Neural cell (in vitro differentiated cells): ENCODE measurements around the gene ZPLD1. TPM values are rescaled to one million over a fixed set of nuclear protein-coding genes. Genes with fewer than 3 reads are reported as not detected.

Experiments
- H2AFZ ChIP-seq: fragments of 200-600, 300-800 bp; sonication (generic), shearing (Covaris generic); 2 replicates; pipeline ENCODE4 v1.6.0; 2014; ENCODE audit warnings: low read depth, mild to moderate bottlenecking, antibody characterized with exemption, low read length, moderate library complexity
- H3F3A ChIP-seq: fragments of 200-600 bp; shearing (Covaris generic); 2 replicates; pipeline ENCODE4 v1.6.1; 2016; ENCODE audit warnings: mild to moderate bottlenecking, moderate library complexity, mixed read lengths, antibody characterized with exemption, low read length; ENCODE audit not compliant: insufficient read depth, poor library complexity, severe bottlenecking
- H3K27ac ChIP-seq: fragments of 200-600, 300-800 bp; sonication (generic), shearing (Covaris generic); 2 replicates; pipeline ENCODE4 v1.5.1; 2014; ENCODE audit warnings: mild to moderate bottlenecking, low read length, moderate library complexity
- H3K27me3 ChIP-seq: fragments of 300-800, 200-600 bp; sonication (generic), shearing (Covaris generic); 2 replicates; pipeline ENCODE4 v1.6.0; 2014; ENCODE audit warnings: mild to moderate bottlenecking, low read depth, low read length, moderate library complexity; ENCODE audit not compliant: insufficient read depth
- H3K36me3 ChIP-seq: fragments of 300-800, 200-600 bp; sonication (generic), shearing (Covaris generic); 2 replicates; pipeline ENCODE4 v1.5.1; 2014; ENCODE audit warnings: mild to moderate bottlenecking, antibody characterized with exemption, low read length, moderate library complexity; ENCODE audit not compliant: insufficient read depth
- H3K4me2 ChIP-seq: fragments of 300-800, 200-600 bp; sonication (generic), shearing (Covaris generic); 2 replicates; pipeline ENCODE4 v1.6.0; 2014; ENCODE audit warnings: mild to moderate bottlenecking, low read length
- H3K4me3 ChIP-seq: fragments of 300-800, 200-600 bp; sonication (generic), shearing (Covaris generic); 2 replicates; pipeline ENCODE4 v1.5.1; 2014; ENCODE audit warnings: mild to moderate bottlenecking, low read length, moderate library complexity
- H3K79me2 ChIP-seq: fragments of 200-600 bp; shearing (Covaris generic); replicated peaks from 2 replicates; pipeline ENCODE4 v1.6.0; 2014; ENCODE audit warnings: mild to moderate bottlenecking, low read length, moderate library complexity; ENCODE audit not compliant: insufficient read depth
- H3K9ac ChIP-seq: fragments of 300-800, 200-600 bp; sonication (generic), shearing (Covaris generic); 2 replicates; pipeline ENCODE4 v1.6.1; 2016; ENCODE audit warnings: mild to moderate bottlenecking, low read length, mixed read lengths
- H3K9me2 ChIP-seq: fragments of 200-600 bp; shearing (Covaris generic); 2 replicates; pipeline ENCODE4 v1.6.1; 2016; ENCODE audit warnings: mild to moderate bottlenecking, low read length, mixed read lengths; ENCODE audit not compliant: insufficient read depth
- H3K9me3 ChIP-seq: fragments of 200-600, 300-800 bp; sonication (generic), shearing (Covaris generic); 2 replicates; pipeline ENCODE4 v1.6.1; 2016; ENCODE audit warnings: mild to moderate bottlenecking, mixed run types, low read length, moderate library complexity, mixed read lengths
- H4K20me1 ChIP-seq: fragments of 200-600 bp; shearing (Covaris generic); 2 replicates; pipeline ENCODE4 v1.6.1; 2016; ENCODE audit warnings: mild to moderate bottlenecking, mixed run types; ENCODE audit not compliant: insufficient read depth
- CTCF ChIP-seq: fragments of 450-650 bp; IDR thresholded peaks from 2 replicates; pipeline ENCODE4 v1.5.1; 2014; ENCODE audit warnings: antibody characterized with exemption, mild to moderate bottlenecking, moderate library complexity; ENCODE audit not compliant: poor library complexity, severe bottlenecking
- EP300 ChIP-seq: fragments of 450-650 bp; conservative IDR thresholded peaks from 2 replicates; pipeline ENCODE4 v1.6.1; 2014; ENCODE audit warnings: antibody characterized with exemption, mild to moderate bottlenecking, moderate library complexity; ENCODE audit not compliant: poor library complexity, severe bottlenecking
- EZH2 ChIP-seq: fragments of 200-600, 300-800 bp; shearing (Covaris generic), sonication (generic); IDR thresholded peaks from 2 replicates; pipeline ENCODE4 v1.6.1; 2014; ENCODE audit warnings: antibody characterized with exemption, low read length, borderline replicate concordance, mild to moderate bottlenecking; ENCODE audit not compliant: insufficient read depth, poor library complexity, severe bottlenecking
- MXI1 ChIP-seq: fragments of 450-650 bp; conservative IDR thresholded peaks from 2 replicates; pipeline ENCODE4 v1.6.1; 2014; ENCODE audit warnings: antibody characterized with exemption, mild to moderate bottlenecking; ENCODE audit not compliant: poor library complexity, severe bottlenecking
- POLR2AphosphoS5 ChIP-seq: IDR thresholded peaks from 2 replicates; pipeline ENCODE4 v1.6.1; 2012
- RAD21 ChIP-seq: fragments of 450-650 bp; conservative IDR thresholded peaks from 2 replicates; pipeline ENCODE4 v1.6.1; 2014; ENCODE audit warnings: antibody characterized with exemption, mild to moderate bottlenecking, moderate library complexity
- REST ChIP-seq: IDR thresholded peaks from 2 replicates; pipeline ENCODE4 v1.6.1; 2012; ENCODE audit warnings: borderline replicate concordance
- SMC3 ChIP-seq: fragments of 450-650 bp; conservative IDR thresholded peaks from 2 replicates; pipeline ENCODE4 v1.6.1; 2014; ENCODE audit warnings: antibody characterized with exemption, mild to moderate bottlenecking, moderate library complexity; ENCODE audit not compliant: poor library complexity
- TAF1 ChIP-seq: IDR thresholded peaks from 2 replicates; pipeline ENCODE4 v1.6.1; 2012; ENCODE audit warnings: low read depth
- polyA plus RNA-seq: library from polyadenylated mRNA; depleted of rRNA; stranded (reverse); fragments of >200 nt; gene quantifications from 2 replicates; pipeline ENCODE4 v1.2.3, GENCODE V29; 2014

Gene ZPLD1
- polyA plus RNA-seq, 1 donor from 2014 or later: not detected

GRCh38 chr3:102390916-102391315 lies 43.9 kb upstream of the ZPLD1 start:
- Histone ChIP-seq H3K9me3 (no peaks in the 10 kb centered on the region), H3K27ac (no peak overlapping the region), H3F3A (no peaks in the 10 kb centered on the region), H3K36me3 (no peaks in the 10 kb centered on the region), H3K4me2 (no peak overlapping the region), H3K9me2 (no peaks in the 10 kb centered on the region), H3K27me3 (no peaks in the 10 kb centered on the region), H2AFZ (no peak overlapping the region), H3K9ac (no peak overlapping the region), H3K4me3 (no peak overlapping the region), H3K79me2 (no peaks in the 10 kb centered on the region), H4K20me1 (no peaks in the 10 kb centered on the region)
- no peak for TF ChIP-seq RAD21
- TF ChIP-seq SMC3: no peak
- no peak for TF ChIP-seq TAF1
- TF ChIP-seq POLR2AphosphoS5: no peak
- no peak for TF ChIP-seq MXI1
- no peak for TF ChIP-seq EZH2
- no peak for TF ChIP-seq EP300
- TF ChIP-seq REST: no peak
- TF ChIP-seq CTCF: no peak

- TF ChIP-seq EP300: no peak
- no peak for TF ChIP-seq EZH2
- no peak for TF ChIP-seq TAF1
- TF ChIP-seq RAD21: no peak
- no peak for TF ChIP-seq MXI1
- TF ChIP-seq POLR2AphosphoS5: no peak
- no peak for TF ChIP-seq SMC3
- no peak for TF ChIP-seq CTCF
- TF ChIP-seq REST: no peak
These were observed 43.3 kb upstream of the ZPLD1 start for GRCh38 chr3:102391491-102391890.

More at GRCh38 chr3:102391491-102391890, 43.3 kb upstream of the ZPLD1 start:
- Histone ChIP-seq H3K27me3 (no peaks in the 10 kb centered on the region), H3K4me2 (no peak overlapping the region), H3F3A (no peaks in the 10 kb centered on the region), H2AFZ (no peak overlapping the region), H3K27ac (no peak overlapping the region), H4K20me1 (no peaks in the 10 kb centered on the region), H3K9me3 (no peaks in the 10 kb centered on the region), H3K79me2 (no peaks in the 10 kb centered on the region), H3K9me2 (no peaks in the 10 kb centered on the region), H3K36me3 (no peaks in the 10 kb centered on the region), H3K4me3 (no peak overlapping the region), H3K9ac (no peak overlapping the region)
